ENCODE results near the gene RERE. TPM values are rescaled to one million over a fixed set of nuclear protein-coding genes. Genes with fewer than 3 reads are reported as not detected.
"Not testable (repeated sequence)": the region's sequence is repeated elsewhere in the genome, so short reads cannot be mapped to it uniquely, and the experiment has no call there.

Gene RERE
- polyA plus RNA-seq, 5 donors = 104 to 119 (median 112) TPM

- no peak for DNase-seq
Measured at GRCh38 chr1:8643542-8644536, 173.6 kb downstream of the RERE start.

DNA sequence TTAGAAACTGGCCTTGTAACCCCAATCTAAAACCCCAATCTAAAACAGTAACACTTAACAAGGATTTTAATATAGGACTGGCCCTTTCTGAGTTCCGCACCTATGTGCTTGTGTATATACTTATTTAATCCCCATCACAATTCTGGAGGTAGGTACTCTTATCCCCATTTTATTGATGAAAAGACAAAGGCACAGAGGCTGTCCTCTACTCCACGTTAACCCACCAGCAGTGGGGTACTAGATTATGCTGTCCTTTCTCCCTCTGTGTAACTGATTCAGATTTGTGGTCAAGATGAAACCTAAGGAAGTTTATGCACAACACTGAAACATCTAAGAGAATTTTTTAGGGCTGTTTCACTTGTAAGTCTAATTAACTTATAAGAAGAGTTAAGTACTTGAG is 175.3 kb downstream of the RERE start:
- no peak for DNase-seq

DNA sequence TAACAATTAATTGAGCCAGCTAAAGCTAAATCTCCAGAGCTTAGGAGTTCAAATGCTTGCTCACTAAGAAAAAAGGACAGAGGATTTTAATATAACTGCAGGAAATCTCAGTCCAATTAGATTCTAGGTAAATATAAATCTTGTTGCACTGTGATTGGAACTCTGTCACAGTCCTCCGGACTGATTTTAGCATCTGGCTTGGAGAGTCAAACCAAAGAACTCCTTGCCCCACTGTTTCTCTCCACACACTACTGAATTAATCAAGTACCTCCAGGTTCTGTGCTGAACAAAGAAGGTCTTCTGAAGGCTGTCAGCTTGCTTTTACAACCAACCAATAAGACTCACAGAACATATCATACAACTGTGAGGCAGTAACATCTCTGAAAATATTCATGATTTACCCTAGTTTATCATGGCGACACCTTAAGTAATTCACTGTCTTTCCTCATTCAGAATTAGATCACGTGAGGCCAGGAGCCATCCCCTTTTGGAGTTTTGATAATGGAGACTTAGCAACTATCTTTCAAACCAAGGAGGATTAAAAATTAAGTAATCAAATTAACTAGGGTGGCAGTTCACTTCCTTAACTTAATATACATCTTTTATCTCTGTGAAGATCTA is 176.0 kb downstream of the RERE start:
- DNase-seq = no peak

GRCh38 chr1:8640950-8641349 is 176.5 kb downstream of the RERE start:
- DNase-seq = no peak

GRCh38 chr1:8639148-8639547 is 178.3 kb downstream of the RERE start:
- DNase-seq = no peak

GRCh38 chr1:8633741-8634501 is 183.5 kb downstream of the RERE start:
- no peak for DNase-seq

GRCh38 chr1:8632102-8632501 is 185.3 kb downstream of the RERE start:
- DNase-seq = no peak

- DNase-seq = no peak
Measured at GRCh38 chr1:8631163-8631562, 186.3 kb downstream of the RERE start.

- no peak for DNase-seq
Measured at GRCh38 chr1:8629241-8630091, 188.0 kb downstream of the RERE start.

DNA sequence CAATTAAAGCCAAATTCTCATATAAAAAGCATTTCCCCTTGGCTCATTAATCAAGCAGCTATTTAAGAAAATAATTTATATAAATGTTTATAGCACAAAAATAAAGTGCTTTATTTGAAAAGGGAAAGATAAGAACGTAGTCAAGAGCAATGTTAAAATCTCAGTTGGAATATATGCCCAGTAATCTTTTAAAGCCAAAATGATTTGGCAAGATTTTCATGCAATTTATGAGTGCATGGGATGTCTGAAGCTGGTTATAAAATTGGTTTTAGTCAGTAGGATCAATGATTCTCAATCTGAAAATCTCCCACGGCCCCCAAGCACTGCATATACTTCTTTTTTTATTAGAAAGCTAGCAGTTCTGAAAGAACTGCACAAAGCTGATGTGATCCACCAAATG is 188.8 kb downstream of the RERE start:
- DNase-seq = no peak

DNA sequence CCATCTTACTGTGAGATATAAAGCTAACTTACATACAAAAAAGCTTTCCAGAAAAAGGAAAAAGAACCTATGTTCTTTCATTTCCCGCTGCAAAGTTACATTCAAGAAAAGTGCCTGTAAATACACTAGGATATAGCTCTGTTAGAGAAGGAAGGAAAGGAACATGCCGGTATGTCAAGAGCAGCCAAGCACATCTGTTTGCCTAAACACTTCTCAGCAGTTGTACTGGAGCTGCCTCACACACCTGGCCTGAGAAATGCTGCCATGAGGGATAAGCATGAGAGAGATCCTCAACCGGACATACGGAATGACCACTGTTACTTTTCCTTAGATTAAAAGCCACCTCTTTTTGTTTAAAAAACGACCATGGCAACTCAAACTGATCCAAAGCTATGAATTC is 189.7 kb downstream of the RERE start:
- no peak for DNase-seq

- no peak for DNase-seq
Measured at GRCh38 chr1:8625981-8626898, 191.2 kb downstream of the RERE start.

GRCh38 chr1:8625491-8625890 is 191.9 kb downstream of the RERE start:
- no peak for DNase-seq

DNA sequence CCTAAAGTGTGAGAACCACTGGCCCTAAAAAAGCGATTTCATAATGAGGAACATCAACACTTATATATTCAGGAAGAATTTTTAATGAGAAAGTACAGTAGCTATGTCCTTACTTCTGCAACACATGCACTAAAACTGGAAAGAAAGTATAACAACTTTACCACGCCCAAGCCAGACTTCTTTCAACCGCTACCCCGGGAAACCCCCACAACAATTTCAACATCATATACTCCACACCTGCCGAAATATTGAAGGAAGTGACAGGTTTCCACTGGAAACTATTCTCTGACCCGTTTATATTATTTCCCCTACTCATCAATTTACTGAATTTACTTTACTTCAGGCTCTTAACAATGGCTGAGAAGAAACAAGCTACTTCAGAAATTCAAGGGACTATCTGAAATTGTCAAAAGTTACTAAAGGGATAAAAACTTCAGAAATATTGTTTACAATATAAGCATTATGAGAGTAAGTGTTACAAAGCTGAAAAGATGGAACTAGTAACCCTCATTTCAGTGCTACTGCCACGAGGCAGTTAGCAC is 193.7 kb downstream of the RERE start:
- not testable (repeated sequence) for DNase-seq

DNA sequence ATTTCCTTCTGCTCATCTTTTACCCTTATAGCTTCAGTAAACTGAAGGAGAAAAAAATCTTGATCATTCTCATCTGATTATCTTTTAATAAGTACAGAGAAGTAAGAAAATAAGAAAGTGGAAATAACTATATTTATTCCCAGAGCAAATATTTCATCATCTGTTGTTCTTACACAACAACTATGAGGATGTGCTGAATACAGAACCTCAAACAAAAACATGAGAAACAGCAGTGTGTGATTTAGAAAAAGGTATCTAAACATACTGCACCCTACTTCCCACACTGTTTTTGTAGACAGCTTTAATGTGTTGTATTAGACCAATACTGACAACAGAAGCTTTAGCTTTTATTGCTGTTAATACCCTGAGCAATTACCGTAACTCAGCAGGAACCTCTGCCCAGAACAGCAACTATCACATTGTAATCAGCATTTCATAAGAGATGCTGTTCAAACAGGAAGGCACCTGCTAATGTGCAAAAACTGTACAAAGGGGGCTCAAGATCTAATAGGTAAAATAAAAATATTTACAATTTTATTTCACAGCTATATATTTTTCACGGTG is 195.6 kb downstream of the RERE start:
- not testable (repeated sequence) for DNase-seq

DNA sequence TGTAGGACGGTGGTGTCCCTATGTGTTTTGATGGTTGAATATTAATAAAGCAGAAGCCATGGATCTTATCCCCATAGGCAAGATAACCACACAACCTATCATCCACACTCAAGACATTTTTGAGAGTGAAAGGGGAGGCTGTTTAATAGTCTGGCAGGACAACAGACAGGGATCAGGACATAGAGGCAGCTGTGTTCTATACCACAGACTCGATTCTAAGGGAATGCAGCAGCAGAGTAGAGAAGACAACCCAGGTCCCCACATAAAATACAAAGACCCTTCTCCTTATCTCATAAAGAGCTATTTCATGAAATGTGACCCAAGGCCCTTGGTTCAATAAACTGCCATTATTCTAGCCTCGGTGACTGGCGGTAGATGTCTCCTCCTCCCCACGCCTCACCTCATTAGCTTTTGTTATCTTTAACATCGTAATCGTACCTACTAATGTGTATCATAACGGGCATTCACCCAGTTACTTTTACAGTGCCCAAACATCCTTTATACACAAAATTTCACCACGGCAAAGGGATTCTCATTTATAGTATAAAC is 196.3 kb downstream of the RERE start:
- DNase-seq = not testable (repeated sequence)

GRCh38 chr1:8619917-8620502 is 197.4 kb downstream of the RERE start:
- not testable (repeated sequence) for DNase-seq

DNA sequence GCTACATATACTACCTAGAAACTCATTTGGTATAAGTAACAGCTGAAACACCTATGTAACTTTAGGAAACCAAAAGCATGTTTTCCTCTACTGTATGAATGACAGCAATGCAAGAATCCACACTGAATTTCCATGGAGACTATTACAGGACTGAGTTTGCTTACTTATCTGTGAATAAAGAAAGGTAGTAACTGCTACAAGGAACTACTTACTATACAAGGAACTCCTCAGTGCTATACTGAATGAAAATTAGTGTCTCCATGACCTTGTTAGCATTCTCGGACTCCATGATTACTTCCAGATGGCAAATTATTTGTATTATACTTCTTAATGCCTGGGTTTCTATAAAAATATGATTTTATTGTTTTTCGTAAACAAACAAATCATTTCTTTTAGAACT is 198.0 kb downstream of the RERE start:
- not testable (repeated sequence) for DNase-seq

GRCh38 chr1:8616791-8617190 is 200.6 kb downstream of the RERE start:
- not testable (repeated sequence) for DNase-seq

All from right lung (tissue), 5 donors.